H9 (cell line): Measurements from ENCODE around the gene TRUB2. TPM values are rescaled to one million over a fixed set of nuclear protein-coding genes. Genes with fewer than 3 reads are reported as not detected.
A peak's percentile ranks its signal among the peaks of the same experiment; 100 is the strongest.
"Not testable (repeated sequence)": the region's sequence is repeated elsewhere in the genome, so short reads cannot be mapped to it uniquely, and the experiment has no call there.

Source experiments
- DNase-seq: peaks from one replicate; pipeline ENCODE4 v3.0.0-alpha.2; 2017
- H2AFZ ChIP-seq: one replicate; pipeline ENCODE4 v1.6.1; 2013; ENCODE audit warnings: mild to moderate bottlenecking, low read length, control low read depth, moderate library complexity
- H2AK5ac ChIP-seq: 2 replicates; pipeline ENCODE4 v1.6.1; 2013; ENCODE audit warnings: low read length, control low read depth, mixed read lengths; ENCODE audit not compliant: insufficient read length
- H2BK120ac ChIP-seq: one replicate; pipeline ENCODE4 v1.6.1; 2013; ENCODE audit warnings: low read depth, mild to moderate bottlenecking, low read length, control low read depth, inconsistent platforms; ENCODE audit not compliant: poor library complexity, severe bottlenecking
- H2BK12ac ChIP-seq: 2 replicates; pipeline ENCODE4 v1.6.1; 2013; ENCODE audit warnings: low read length, control low read depth, mixed read lengths, low read depth; ENCODE audit not compliant: insufficient read length
- H2BK15ac ChIP-seq: 2 replicates; pipeline ENCODE4 v1.6.1; 2013; ENCODE audit warnings: low read depth, low read length, control low read depth
- H2BK20ac ChIP-seq: one replicate; pipeline ENCODE4 v1.6.1; 2013; ENCODE audit warnings: low read depth, mild to moderate bottlenecking, low read length, control low read depth, inconsistent platforms; ENCODE audit not compliant: poor library complexity, severe bottlenecking
- H2BK5ac ChIP-seq: 2 replicates; pipeline ENCODE4 v1.6.1; 2013; ENCODE audit warnings: low read length, control low read depth, mixed read lengths; ENCODE audit not compliant: insufficient read length
- H3K14ac ChIP-seq: 2 replicates; pipeline ENCODE4 v1.6.1; 2013; ENCODE audit warnings: low read length, control low read depth; ENCODE audit not compliant: insufficient read depth
- H3K18ac ChIP-seq: 2 replicates; pipeline ENCODE4 v1.6.1; 2013; ENCODE audit warnings: low read depth, mild to moderate bottlenecking, mixed read lengths, low read length, control low read depth; ENCODE audit not compliant: insufficient read length
- H3K23ac ChIP-seq: 2 replicates; pipeline ENCODE4 v1.6.1; 2013; ENCODE audit warnings: low read length, control low read depth, mixed read lengths, low read depth; ENCODE audit not compliant: insufficient read length
- H3K23me2 ChIP-seq: 2 replicates; pipeline ENCODE4 v1.6.1; 2013; ENCODE audit warnings: low read depth, mild to moderate bottlenecking, mixed read lengths, low read length, control low read depth; ENCODE audit not compliant: insufficient read length, poor library complexity, severe bottlenecking
- H3K27ac ChIP-seq: 2 replicates; pipeline ENCODE4 v1.5.1; 2013; ENCODE audit warnings: low read length, control low read depth, mixed read lengths, low read depth; ENCODE audit not compliant: insufficient read length
- H3K27me3 ChIP-seq: 2 replicates; pipeline ENCODE4 v1.6.1; 2013; ENCODE audit warnings: low read length, control low read depth, inconsistent platforms; ENCODE audit not compliant: insufficient read depth
- H3K4ac ChIP-seq: 2 replicates; pipeline ENCODE4 v1.6.1; 2013; ENCODE audit warnings: low read depth, mild to moderate bottlenecking, control low read depth, inconsistent platforms, low read length, moderate library complexity
- H3K4me1 ChIP-seq: 2 replicates; pipeline ENCODE4 v1.6.1; 2013; ENCODE audit warnings: low read length, control low read depth, inconsistent platforms; ENCODE audit not compliant: insufficient read depth
- H3K4me2 ChIP-seq: 2 replicates; pipeline ENCODE4 v1.6.1; 2013; ENCODE audit warnings: low read length, control low read depth, mixed read lengths; ENCODE audit not compliant: insufficient read length, insufficient read depth
- H3K56ac ChIP-seq: 2 replicates; pipeline ENCODE4 v1.6.1; 2013; ENCODE audit warnings: low read depth, mild to moderate bottlenecking, mixed read lengths, low read length, control low read depth; ENCODE audit not compliant: insufficient read length
- H3K79me1 ChIP-seq: 2 replicates; pipeline ENCODE4 v1.6.1; 2013; ENCODE audit warnings: low read depth, mild to moderate bottlenecking, moderate library complexity, low read length, control low read depth, inconsistent platforms; ENCODE audit not compliant: insufficient read depth, poor library complexity, severe bottlenecking
- H3K79me2 ChIP-seq: 2 replicates; pipeline ENCODE4 v1.6.1; 2013; ENCODE audit warnings: low read length, control low read depth, inconsistent platforms; ENCODE audit not compliant: insufficient read depth
- H3K9ac ChIP-seq: 2 replicates; pipeline ENCODE4 v1.6.1; 2013; ENCODE audit warnings: low read length, control low read depth, mixed read lengths; ENCODE audit not compliant: insufficient read length; ENCODE audit errors: extremely low read depth
- H3K9me3 ChIP-seq: one replicate; pipeline ENCODE4 v1.6.1; 2013; ENCODE audit warnings: low read depth, low read length, inconsistent platforms; ENCODE audit not compliant: control insufficient read depth
- H3T11ph ChIP-seq: one replicate; pipeline ENCODE4 v1.6.1; 2013; ENCODE audit warnings: mild to moderate bottlenecking, low read length, control low read depth, inconsistent platforms
- H4K20me1 ChIP-seq: one replicate; pipeline ENCODE4 v1.6.1; 2013; ENCODE audit not compliant: control insufficient read depth, insufficient read length, insufficient read depth
- H4K5ac ChIP-seq: 2 replicates; pipeline ENCODE4 v1.6.1; 2013; ENCODE audit warnings: low read depth, mild to moderate bottlenecking, mixed read lengths, low read length, control low read depth; ENCODE audit not compliant: insufficient read length
- H4K8ac ChIP-seq: replicated peaks from 2 replicates; pipeline ENCODE4 v1.6.1; 2013; ENCODE audit warnings: low read length, control low read depth, mixed read lengths, low read depth; ENCODE audit not compliant: insufficient read length
- H4K91ac ChIP-seq: 2 replicates; pipeline ENCODE4 v1.6.1; 2013; ENCODE audit warnings: low read depth, mild to moderate bottlenecking, moderate library complexity, mixed read lengths, low read length, control low read depth; ENCODE audit not compliant: insufficient read length
- H3K27ac Mint-ChIP-seq, 3 experiments: 2 replicates in 2 of 3; 3 replicates in 1 of 3; pipeline ENCODE4 v1.8.0; 2020 to 2021; ENCODE audit warnings: mixed read lengths in 3 of 3, mild to moderate bottlenecking in 1 of 3, moderate library complexity in 1 of 3
- H3K27me3 Mint-ChIP-seq: 2 replicates; pipeline ENCODE4 v1.8.0; 2021; ENCODE audit warnings: low read depth, mild to moderate bottlenecking, moderate library complexity, mixed read lengths
- H3K36me3 Mint-ChIP-seq, 3 experiments: 2 replicates in 2 of 3; 3 replicates in 1 of 3; pipeline ENCODE4 v1.8.0; 2020 to 2021; ENCODE audit warnings: low read depth in 3 of 3, mixed read lengths in 3 of 3; ENCODE audit not compliant: insufficient read depth in 1 of 3
- H3K4me1 Mint-ChIP-seq, 2 experiments: 2 replicates each; pipeline ENCODE4 v1.8.0; 2020; ENCODE audit warnings: mixed read lengths in 2 of 2
- H3K4me3 Mint-ChIP-seq, 2 experiments: 2 replicates in 1 of 2; 3 replicates in 1 of 2; pipeline ENCODE4 v1.8.0; 2020 to 2021; ENCODE audit warnings: mild to moderate bottlenecking in 2 of 2, mixed read lengths in 2 of 2, moderate library complexity in 1 of 2
- H3K9me3 Mint-ChIP-seq, 2 experiments: 2 replicates in 1 of 2; 3 replicates in 1 of 2; pipeline ENCODE4 v1.8.0; 2020; ENCODE audit warnings: mild to moderate bottlenecking in 2 of 2, mixed read lengths in 2 of 2, moderate library complexity in 1 of 2
- WGBS: extraction: QIAGEN DNeasy Blood & Tissue Kit; methylation state at CpG from one replicate; pipeline ENCODE4 v1.1.7; 2013; ENCODE audit warnings: missing lambda C conversion rate, low lambda C conversion rate, mixed read lengths; ENCODE audit not compliant: insufficient read length; ENCODE audit errors: extremely low coverage; 5-methylcytosine and 5-hydroxymethylcytosine counted together
- total RNA-seq: library from RNA; stranded (reverse); gene quantifications from 2 replicates; pipeline ENCODE4 v1.2.1, GENCODE V29; 2021
- TF ChIP-seq, protein P1 (sequence below): fragments of 200-600 bp; sonication (generic); conservative IDR thresholded peaks from 3 replicates; pipeline ENCODE4 v1.8.0; 2021; ENCODE audit warnings: antibody characterized with exemption, mild to moderate bottlenecking

TRUB2 gene
- total RNA-seq, 1 experiment from 2014 or later, result 38.3 TPM

DNA sequence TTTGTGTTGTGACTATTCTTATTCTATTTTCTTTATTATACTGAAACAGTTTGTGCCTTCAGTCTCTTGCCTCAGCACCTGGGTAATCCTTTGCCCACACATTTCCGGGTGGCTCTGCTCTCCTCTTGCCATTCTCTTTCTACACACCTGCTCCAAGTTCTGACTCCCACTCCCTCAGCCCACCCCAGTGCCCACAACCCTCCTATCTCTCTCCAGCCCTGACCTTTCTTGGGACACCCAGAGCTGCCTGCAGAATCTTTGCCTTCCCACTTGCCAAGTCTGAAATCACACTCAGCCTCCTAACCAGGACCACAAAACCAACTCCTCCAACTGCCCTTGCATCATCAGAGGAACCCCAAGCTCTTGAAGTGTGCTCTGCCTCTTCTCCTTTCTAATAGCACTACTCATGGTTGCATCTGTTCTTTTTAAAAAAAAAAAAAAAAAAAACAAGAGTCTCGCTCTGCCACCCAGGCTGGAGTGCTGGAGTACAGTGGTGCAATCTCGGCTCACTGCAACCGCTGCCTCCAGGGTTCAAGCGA lies 42.1 kb downstream of the TRUB2 start:
- peaks cover 0 to 4% of the 10 kb centered on the region in 2 experiments; a peak in 1 of 5 replicates for H3K9me3 Mint-ChIP-seq
- H3K79me1 ChIP-seq, result no peaks in the 10 kb centered on the region
- peaks cover 0 to 6% (median 0%) of the 10 kb centered on the region in 3 experiments; a peak in 2 of 7 replicates for H3K36me3 Mint-ChIP-seq
- H3K23ac ChIP-seq, result no peak overlapping the region
- H3K4me1 ChIP-seq, result no peaks in the 10 kb centered on the region
- H3K56ac ChIP-seq, result no peak overlapping the region
- H3K4me2 ChIP-seq, result no peak overlapping the region
- H2BK120ac ChIP-seq, result no peak overlapping the region
- H3K9me3 ChIP-seq, result no peaks in the 10 kb centered on the region
- no peak overlapping the region for H2AFZ ChIP-seq
- no peaks in the 10 kb centered on the region; the same call in 1 of the 2 replicates for H3K27me3 Mint-ChIP-seq
- no peaks in the 10 kb centered on the region for H3K27me3 ChIP-seq
- H3K79me2 ChIP-seq, result no peaks in the 10 kb centered on the region
- no peak overlapping the region for H3K4ac ChIP-seq
- H3K14ac ChIP-seq, result no peak overlapping the region
- no peaks in the 10 kb centered on the region for H4K20me1 ChIP-seq
- no peak overlapping the region for H3K9ac ChIP-seq
- peaks cover 6 to 12% of the 10 kb centered on the region in 2 experiments for H3K4me1 Mint-ChIP-seq
- H3K27ac ChIP-seq, result no peak overlapping the region
- H2BK20ac ChIP-seq, result no peak overlapping the region
- no peak overlapping the region for H3K18ac ChIP-seq
- no peak overlapping the region for H4K91ac ChIP-seq
- H2BK12ac ChIP-seq, result no peak overlapping the region
- H3K4me3 Mint-ChIP-seq, result no peak overlapping the region
- peaks cover 8% of the 10 kb centered on the region for H3K23me2 ChIP-seq
- H4K8ac ChIP-seq, result no peak overlapping the region
- H2BK15ac ChIP-seq, result no peak overlapping the region
- H2BK5ac ChIP-seq, result no peak overlapping the region
- TF ChIP-seq, protein P1, sequence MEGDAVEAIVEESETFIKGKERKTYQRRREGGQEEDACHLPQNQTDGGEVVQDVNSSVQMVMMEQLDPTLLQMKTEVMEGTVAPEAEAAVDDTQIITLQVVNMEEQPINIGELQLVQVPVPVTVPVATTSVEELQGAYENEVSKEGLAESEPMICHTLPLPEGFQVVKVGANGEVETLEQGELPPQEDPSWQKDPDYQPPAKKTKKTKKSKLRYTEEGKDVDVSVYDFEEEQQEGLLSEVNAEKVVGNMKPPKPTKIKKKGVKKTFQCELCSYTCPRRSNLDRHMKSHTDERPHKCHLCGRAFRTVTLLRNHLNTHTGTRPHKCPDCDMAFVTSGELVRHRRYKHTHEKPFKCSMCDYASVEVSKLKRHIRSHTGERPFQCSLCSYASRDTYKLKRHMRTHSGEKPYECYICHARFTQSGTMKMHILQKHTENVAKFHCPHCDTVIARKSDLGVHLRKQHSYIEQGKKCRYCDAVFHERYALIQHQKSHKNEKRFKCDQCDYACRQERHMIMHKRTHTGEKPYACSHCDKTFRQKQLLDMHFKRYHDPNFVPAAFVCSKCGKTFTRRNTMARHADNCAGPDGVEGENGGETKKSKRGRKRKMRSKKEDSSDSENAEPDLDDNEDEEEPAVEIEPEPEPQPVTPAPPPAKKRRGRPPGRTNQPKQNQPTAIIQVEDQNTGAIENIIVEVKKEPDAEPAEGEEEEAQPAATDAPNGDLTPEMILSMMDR, result no peak
- no peak for DNase-seq
- H3T11ph ChIP-seq, result no peak overlapping the region
- 0 out of 7 replicates have a peak overlapping the region, but pooled peaks of 1 of the 3 experiments have one; percentile 34 for H3K27ac Mint-ChIP-seq
- no peak overlapping the region for H4K5ac ChIP-seq
- H2AK5ac ChIP-seq, result no peak overlapping the region
- WGBS, result no CpG with 5 or more reads among the region's 5 CpGs

- WGBS, result no CpG with 5 or more reads among the region's 22 CpGs
- H3K4ac ChIP-seq, H3K36me3 Mint-ChIP-seq, H4K20me1 ChIP-seq, H3K9me3 Mint-ChIP-seq, H4K8ac ChIP-seq, H2AK5ac ChIP-seq, H2BK12ac ChIP-seq, H3K27ac ChIP-seq, H3K18ac ChIP-seq, H2BK15ac ChIP-seq, H3K4me2 ChIP-seq, H3K79me2 ChIP-seq, H3K56ac ChIP-seq, H3K4me3 Mint-ChIP-seq, H2BK20ac ChIP-seq, H4K91ac ChIP-seq, H3K9ac ChIP-seq, H3K9me3 ChIP-seq, H3T11ph ChIP-seq, H2BK5ac ChIP-seq, H4K5ac ChIP-seq, H3K27ac Mint-ChIP-seq, H3K27me3 ChIP-seq, H3K23ac ChIP-seq, H3K79me1 ChIP-seq, H2BK120ac ChIP-seq, H3K4me1 ChIP-seq, H3K14ac ChIP-seq, DNase-seq, H3K27me3 Mint-ChIP-seq, H2AFZ ChIP-seq: not testable (repeated sequence)
- H3K4me1 Mint-ChIP-seq, result peaks cover 10 to 16% of the 10 kb centered on the region in 2 experiments
- peaks cover 13% of the 10 kb centered on the region for H3K23me2 ChIP-seq
Observed at GRCh38 chr9:128279088-128280073, 42.9 kb downstream of the TRUB2 start.
